KG1 (cell line): Measurements from ENCODE around the gene MLXIPL.
"Not testable (repeated sequence)": the region's sequence is repeated elsewhere in the genome, so short reads cannot be mapped to it uniquely, and the experiment has no call there.

Experiments used
- DNase-seq: peaks from one replicate; lab custom pipeline; 2025; lab: John Stamatoyannopoulos, UW

MLXIPL gene

DNA sequence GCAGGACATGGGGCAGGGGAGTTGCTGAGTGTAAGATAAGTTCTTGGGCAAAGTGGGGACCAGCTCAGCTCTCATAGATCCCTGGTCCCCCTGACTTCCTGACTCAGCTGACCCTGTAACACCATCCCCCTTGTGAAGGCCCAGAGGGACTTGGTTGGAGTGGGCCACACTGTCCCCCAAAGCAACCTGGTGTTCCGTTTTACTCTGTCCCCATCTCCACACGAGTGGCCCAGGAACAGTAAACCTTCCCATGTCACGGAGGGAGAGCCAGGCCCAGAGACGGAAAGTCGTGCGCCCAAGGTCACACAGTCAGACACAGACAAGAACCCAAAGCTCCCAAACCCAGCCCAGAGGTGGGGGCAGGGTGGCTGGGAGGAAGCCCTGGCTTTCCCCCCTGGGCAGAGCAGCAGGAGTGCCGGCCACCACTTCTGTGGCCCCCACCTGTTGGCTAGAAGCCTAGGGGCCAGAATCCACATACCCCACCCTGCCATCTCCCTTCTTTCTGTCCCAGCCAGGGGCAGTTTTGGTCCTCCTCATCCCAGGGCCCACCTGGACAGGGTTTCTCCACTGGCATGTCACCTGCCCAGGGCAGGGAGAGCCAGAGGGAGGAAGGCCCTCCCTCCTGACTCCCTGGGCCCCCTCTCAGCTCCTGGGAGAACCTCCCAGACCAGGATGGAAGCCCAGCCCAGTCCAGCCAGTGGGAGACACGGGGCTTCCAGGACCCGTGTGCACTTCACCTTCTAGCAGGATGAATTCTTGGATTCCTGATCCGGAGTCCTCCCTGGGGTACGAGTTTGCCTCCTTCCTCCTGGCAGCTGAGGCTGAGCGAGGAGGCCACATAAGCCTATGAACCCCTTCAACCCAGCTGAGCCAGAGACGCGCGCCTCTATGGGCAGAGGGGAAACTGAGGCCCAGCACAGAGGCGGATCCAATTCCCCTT is 22.7 kb upstream of the MLXIPL start:
- DNase-seq, result no peak

DNA sequence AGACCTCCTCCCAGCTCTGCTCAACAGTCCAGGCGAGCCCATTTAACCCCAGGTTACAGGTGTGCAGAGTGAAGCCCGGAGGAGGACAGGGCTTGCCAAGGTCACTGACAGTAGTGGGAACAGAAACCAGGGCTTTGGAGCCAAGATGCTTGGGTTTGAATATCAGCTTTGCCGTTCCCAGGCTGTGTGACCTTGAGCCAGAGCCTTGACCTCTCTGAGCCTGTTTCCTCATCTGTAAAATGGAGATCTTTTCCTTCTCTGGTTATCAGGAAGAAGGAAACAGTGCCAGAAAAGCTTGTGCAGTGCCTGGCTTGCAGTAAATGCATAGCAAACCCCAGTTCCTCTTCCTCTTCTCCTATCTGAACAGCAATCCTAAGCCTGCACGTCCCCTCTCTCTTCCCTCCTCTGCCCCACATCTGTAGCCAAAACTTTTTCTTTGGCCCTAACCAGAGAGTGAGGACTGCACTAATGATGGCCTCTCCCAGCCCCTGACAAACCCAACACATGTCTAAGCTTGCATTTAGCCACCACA is 21.4 kb upstream of the MLXIPL start:
- no peak for DNase-seq

DNA sequence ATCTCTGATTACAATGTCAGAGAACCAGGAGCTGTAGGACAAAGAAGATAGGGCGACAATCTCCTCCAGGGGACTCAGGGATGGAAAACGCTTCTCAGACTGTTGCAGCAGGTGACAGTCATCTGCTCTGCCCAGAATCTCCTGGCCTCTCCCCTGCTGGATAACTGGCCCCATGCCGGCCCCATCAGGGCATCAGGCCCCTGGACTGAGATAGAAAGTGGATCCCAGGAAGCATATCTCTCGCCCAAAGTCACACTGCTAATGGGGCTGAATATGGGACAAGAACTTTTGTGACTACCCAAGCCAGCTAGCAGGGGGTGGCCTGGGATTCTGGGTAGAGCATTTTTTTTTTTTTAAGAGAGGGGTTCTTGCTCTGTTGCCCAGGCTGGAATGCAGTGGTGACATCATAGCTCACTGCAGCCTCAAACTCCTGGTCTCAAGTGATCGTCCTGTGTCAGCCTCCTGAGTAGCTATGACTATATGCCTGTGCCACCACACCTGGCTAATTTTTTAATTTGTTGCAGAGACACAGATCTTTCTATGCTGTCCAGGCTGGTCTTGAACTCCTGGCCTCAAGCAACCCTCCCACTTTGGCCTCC is 20.5 kb upstream of the MLXIPL start:
- no peak for DNase-seq

DNA sequence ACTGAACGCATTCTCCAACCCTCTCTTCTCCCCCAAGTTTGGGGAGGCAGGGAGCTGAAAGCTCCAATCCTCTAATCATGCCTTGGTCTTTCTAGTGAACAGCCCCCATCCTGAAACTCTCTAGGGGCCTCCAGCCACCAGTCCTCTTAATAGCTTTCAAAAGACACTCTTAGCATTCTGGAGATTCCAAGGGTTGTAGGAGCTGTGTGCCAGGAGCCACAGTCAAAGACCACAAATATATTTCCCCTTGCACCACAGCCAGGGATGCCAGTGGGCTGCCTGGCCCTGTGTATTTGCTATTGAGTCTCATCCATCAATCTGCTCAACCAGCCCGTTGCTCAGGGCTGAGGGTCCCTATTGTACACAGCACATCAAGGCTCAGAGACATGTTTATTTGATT is 18.5 kb upstream of the MLXIPL start:
- no peak for DNase-seq

DNA sequence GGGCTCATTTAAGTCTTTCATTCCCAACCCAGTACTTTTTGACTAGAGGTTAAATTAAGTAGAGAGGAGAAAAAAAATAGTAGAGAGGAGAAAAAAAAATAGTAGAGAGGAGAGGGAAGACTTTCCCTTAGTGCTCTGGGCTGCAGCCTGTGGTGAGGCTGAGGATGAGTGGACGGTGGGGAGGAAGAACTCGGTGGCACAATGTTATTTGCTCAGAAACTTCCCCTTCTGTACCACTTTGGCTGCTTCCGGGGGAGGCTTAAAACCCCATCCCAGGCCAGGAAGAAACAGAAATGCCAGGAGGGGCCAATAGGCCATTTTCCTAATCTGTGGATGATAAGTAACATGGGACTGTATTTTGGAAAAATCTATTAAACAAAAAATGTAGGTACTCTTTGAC is 14.6 kb upstream of the MLXIPL start:
- no peak for DNase-seq

DNA sequence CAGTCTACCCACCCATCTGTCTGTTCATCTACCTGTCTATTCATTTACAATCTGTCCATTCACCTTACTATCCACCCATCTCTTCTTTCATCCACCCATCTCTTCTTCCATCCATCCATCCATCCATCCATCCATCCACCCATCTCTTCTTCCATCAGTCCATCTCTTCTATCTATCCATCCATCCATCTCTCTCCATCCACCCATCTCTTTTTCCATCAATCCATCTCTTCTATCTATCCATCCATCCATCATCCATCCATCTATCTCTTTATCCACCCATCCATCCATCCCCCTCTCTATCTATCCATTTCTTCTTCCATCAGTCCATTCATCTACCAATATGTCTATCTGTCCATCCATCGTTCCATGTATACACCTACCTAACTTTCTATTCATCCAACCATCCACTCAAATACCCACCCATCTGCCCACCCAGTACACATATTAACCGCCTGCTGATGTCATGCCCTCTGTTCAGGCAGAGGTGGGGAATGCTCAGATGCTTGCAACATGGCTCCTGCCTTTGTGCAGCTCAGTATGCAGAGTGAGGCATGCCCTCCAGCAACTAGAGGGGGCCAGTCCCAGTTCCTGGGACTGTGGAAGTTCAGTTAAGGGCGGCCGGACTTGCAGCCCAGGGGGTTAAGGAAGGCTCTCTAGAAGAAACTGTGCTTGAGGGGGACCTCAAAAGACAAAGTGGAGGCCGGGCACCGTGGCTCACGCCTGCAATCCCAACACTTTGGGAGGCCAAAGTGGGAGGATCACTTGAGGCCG is 11.3 kb upstream of the MLXIPL start:
- no peak for DNase-seq

DNA sequence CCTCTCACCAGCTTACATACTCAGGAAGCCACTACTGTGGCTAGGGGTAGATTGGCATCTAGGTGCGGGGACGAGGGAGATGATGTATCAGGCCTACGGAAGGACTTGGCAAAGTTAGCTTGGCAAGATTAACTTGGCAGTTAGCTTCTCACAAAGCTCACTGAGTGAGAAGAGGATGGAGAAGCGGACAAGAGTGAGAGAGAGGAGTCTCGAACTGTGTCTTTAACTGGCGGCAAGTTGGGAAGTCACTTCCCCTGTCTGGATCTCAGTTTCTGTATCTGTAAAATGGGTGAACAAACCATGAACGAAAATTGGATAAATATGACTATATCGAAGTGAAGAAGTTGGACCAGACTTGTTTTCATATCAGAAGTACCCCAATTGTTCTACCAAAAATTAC is 9.5 kb upstream of the MLXIPL start:
- no peak for DNase-seq

DNA sequence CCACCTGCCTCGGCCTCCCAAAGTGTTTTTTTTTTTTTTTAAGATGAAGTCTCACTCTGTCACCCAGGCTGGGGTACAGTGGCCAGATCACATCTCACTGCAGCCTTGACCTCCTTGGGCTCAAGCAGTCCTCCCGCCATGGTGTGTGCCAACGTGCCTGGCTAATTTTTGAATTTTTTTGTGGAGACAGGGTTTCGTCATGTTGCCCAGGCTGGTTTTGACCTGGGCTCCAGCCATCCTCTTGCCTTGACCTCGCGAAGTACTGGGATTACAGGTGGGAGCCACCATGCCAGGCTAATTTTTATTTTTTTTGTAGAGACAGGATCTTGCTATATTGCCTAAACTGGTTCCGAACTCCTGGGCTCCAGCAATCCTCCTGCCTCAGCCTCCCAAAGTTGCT is 9.0 kb upstream of the MLXIPL start:
- no peak for DNase-seq

DNA sequence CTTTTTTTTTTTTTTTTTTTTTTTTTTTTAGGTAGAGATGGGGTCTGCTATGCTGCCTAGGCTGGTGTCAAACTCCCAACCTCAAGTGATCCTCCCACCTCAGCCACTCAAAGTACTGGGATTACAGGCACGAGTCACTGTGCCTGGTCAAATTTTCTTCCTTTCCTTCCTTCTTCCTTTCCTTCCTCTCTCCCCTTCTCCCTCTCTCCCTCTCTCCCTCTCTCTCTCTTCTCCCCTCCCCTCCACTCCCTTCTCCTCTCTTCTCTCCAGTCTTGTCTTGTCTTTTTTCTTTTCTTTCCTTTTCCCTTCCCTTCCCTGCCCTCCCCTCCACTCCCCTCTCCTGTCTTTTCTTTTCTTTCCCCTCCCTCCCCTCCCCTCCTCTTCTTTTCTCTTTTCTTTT is 7.2 kb upstream of the MLXIPL start:
- no peak for DNase-seq

DNA sequence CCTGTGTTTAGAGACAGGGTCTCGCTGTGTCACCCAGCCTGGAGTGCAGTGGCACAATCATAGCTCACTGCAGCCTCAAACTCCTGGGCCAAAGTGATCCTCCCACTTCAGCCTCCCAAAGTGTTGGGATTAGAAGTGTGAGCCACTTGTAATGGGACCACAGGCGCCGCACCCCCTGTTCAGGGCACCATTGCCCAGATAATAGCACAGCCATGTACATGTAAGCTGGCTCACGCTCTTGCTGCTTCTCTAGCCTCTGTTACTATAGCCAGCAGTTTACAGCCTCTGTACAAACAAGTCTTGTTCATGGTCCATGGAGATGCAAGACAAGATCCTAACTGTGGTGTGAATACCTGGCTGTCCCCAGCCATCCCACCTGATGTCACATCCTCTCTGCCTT is 4.2 kb upstream of the MLXIPL start:
- DNase-seq, result no peak

DNA sequence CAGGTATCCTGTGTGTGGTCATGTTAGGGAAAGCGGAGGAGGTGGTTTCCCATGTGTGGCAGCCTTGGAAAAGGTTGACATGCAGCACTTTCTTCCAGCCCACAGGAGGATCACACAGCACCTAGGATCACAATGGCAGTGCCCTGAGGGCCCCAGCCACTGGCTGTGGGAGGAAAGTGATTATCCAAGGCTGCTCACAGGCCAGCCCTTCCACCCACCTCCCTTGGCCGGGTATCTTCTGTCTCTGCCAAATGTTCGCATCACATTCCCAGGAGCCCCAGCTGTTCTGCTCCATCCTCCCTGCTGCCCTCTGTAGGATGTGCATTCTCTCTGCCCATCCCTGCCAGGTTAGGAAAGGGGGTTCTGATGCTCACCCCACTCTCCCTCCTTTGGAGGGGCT is 2.5 kb upstream of the MLXIPL start:
- DNase-seq, result no peak

DNA sequence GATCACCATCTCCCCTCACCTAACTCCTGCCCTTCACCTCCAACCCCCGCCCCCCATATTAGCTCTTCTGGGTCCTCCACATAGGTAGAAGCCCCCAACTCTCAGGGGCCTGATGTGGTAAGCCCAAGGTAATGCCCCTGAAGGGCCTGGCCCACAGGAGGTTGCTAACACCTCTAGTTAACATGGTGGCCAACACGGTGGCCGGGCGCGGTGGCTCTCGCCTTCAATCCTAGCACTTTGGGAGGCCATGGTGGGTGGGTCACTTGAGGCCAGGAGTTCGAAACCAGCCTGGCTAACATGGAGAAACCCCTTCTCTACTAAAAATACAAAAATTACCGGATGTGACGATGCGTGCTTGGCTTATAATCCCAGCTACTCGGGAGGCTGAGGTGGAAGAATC is 954 bp upstream of the MLXIPL start:
- DNase-seq, result no peak

DNA sequence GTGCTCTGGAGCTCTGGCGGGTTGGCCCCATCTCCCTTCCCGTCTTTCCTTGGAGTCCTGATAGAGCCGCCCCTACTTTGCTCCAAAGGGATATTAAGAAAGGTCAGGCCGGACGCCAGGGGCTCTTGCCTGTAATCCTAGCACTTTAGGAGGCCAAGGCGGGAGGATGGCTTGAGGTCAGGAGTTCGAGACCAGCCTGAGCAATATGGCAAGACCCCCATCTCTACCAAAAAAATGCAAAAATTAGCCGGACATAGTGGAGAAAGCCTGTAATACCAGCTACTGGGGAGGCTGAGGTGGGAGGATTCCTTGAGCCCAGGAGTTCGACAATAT is 313 bp upstream of the MLXIPL start:
- DNase-seq, result no peak

DNA sequence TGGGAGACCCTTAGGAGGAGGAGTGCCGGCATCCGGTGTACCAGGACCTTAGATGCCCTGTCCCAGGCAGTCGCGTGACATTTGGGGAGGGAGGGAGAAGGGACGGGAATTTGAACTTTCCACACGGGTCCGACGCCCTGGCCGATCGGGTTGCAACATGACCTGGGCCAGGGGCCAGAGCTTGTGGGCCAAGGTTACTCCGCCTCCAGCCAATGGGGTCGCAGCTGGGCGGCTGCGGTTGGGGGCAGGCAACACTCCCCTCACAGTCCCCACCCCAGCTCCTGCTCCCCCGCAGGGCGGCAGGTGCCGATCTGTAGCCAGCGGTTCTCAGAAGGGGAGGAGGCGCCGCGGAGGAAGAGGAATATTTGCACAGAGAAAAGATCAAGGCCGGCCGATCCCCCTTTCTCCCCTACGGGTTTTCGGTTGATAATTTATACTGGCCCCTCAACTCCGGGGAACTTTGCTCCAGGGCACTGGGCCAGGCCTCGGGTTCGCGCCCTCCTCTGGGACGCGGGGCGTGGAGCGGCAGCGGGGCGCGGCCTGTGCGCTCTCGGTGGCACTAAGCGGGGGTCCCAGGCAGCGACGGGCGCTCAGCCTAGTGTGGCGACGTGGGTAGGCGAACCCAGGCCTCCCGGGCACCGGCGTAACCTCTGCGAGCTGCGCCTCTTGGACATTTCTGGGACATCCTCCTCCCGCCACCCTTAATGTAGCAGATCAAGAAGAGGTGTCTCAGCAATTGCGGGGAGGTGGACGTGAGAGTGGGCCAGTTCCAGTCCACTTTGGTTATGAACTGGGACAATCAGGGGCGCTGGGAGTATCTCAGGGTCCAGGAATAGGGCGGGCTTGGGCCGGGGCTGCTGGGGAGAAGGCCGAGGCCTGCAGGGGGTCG is 1.2 kb downstream of the MLXIPL start:
- DNase-seq, result no peak

DNA sequence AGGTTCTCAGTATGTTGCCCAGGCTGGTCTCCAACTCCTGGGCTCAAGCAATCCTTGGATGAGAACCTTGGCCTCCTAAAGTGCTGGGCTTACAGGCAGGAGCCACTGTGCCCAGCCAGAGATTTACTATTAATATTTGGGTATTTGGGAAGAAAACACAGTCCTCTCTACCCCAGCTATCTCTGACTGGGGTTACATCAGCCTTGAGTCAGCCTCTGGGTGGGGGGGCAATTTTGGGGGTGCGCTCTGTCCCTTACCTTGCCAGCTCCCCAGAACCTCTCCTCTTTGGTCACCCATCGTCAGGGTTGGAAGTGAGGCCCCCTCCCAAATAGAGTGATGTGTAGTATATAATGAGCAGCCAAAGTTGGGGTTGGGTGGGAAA is 1.8 kb downstream of the MLXIPL start:
- DNase-seq, result no peak

DNA sequence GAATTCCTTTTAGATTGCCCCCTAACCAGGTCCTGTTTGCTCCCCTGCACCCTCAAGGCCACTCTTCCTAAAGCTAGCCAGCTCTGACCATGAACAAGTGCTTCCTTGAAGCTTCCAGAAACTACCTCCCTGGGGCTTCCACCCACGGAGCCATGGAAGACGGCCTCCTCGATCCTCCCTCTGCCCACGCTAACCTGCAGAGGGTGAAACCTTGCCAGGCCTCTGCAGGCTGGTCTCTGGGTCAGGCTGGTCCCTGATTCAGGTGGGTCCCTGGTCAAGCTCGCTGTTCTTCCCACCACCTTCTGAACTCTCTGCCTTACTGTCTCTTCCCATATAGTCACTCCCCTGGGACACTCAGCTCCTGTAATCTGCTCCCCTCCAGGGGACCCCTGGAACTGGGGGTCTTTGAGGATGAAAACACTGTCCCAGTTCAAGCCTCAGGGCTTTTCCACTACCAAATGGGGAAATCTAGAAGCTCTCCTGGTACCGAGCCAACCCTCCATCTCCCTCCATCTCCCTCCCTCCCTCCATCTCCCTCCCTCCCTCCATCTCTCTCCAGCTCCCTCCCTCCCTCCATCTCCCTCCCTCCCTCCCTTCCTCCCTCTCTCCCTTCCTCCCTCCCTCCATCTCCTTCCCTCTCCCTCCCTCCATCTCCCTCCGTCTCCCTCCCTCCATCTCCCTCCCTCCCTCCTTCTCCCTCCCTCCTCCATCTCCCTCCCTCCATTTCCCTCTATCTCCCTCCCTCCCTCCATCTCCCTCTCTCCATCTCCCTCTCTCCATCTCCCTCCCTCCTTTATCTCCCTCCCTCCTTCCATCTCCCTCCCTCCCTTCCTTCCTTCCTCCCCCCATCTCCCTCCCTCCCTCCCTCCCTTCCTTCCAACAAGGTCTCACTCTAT is 2.9 kb downstream of the MLXIPL start:
- DNase-seq, result no peak

DNA sequence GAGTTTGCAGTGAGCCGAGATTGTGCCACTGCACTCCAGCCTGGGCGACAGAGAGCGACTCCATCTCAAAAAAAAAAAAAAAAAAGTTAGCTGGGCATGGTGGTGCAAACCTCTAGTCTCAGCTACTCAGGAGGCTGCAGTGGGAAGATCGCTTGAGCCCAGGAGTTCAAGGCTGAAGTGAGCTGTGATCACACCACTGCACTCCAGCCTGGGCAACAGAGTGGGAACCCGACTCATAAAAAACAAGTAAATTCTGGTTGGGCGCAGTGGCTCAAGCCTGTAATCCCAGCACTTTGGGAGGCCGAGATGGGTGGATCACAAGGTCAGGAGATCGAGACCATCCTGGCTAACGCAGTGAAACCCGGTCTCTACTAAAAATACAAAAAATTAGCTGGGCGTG is 4.9 kb downstream of the MLXIPL start:
- not testable (repeated sequence) for DNase-seq

DNA sequence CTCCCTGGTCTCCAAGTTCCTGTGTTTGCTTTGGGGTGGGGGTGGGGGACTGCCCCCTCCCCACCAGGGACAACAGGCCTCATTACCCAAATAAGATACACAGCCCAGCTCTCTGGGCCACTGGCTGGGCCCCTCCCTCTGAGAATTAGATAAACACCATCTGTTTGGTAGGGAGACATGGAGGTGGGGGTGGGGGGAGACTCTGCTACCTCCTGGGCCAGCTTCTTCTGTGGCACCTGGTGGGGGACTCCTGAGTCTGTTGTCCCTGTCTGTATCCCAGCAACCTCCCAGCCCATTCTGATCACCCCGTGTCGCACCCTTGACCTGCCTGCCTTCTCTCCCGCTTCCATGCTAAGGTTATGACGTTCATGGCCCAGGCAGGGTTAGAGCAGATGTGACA is 5.8 kb downstream of the MLXIPL start:
- no peak for DNase-seq

DNA sequence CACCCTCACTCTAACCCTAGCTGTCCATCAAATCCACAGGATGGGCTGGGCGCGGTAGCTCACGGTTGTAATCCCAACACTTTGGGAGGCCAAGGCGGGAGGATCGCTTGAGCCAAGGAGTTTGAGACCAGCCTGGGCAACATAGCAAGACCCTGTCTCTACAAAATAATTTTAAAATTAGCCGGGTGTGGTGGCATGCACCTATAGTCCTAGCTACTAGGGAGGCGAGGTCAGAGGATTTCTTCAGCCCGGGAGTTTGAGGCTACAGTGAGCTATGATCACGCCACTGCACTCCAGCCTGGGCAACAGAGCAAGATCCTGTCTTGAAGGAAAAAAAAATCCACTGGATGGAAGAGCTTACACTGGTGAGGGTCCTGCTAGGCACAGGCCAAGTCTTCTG is 6.8 kb downstream of the MLXIPL start:
- not testable (repeated sequence) for DNase-seq

DNA sequence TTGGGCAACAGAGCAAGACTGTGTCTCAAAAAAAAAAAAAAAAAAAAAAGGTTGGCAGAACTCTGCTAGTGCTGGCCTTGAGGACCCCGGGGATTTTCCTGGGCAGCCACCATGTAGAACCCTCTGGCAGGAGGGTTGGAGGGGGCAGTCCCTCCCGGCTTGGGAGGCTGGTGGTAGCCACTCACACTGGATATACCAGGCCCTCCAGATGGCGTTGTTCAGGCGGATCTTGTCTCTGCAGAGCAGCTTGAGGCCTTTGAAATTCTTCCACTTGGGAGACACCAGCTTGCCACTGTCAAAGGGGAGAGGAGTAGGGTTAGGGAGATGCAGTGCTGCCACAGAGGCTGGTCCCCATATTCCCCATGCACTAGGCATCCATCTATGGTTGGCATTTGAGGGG is 8.4 kb downstream of the MLXIPL start:
- DNase-seq, result no peak

DNA sequence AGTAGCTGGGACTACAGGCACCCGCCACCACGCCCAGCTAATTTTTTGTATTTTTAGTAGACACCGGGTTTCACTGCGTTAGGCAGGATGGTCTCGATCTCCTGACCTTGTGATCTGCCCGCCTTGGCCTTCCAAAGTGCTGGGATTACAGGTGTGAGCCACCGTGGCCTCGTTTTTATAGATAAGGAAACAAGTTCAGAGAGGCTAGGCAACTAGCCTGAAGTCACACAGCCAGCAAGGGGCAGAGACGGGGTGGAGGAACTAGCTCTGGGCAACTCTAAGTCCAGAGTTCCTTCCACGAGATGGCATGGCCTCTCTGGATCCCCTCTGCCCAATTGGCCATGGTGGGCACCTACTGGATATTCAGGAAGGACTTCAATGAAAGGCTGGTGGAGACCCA is 9.4 kb downstream of the MLXIPL start:
- not testable (repeated sequence) for DNase-seq
